Nucleus accumbens (tissue), 56 donors: ENCODE data around the gene NPC1L1.
"Not testable (repeated sequence)": the region's sequence is repeated elsewhere in the genome, so short reads cannot be mapped to it uniquely, and the experiment has no call there.

Experiments used
- DNase-seq, 56 donors: peaks; one replicate each; lab custom pipeline; 2025; lab: John Stamatoyannopoulos, UW

NPC1L1 gene

GRCh38 chr7:44512736-44513135 is 28.4 kb downstream of the NPC1L1 start:
- DNase-seq = no peak

GRCh38 chr7:44511863-44512468 is 29.2 kb downstream of the NPC1L1 start:
- no peak for DNase-seq

GRCh38 chr7:44511236-44511635 is 29.9 kb downstream of the NPC1L1 start:
- no peak for DNase-seq

- no peak for DNase-seq
Observed at GRCh38 chr7:44508328-44509030, 32.7 kb downstream of the NPC1L1 start.

GRCh38 chr7:44506592-44507288 is 34.4 kb downstream of the NPC1L1 start:
- not testable (repeated sequence) for DNase-seq

GRCh38 chr7:44505595-44505994 is 35.5 kb downstream of the NPC1L1 start:
- no peak for DNase-seq

- no peak for DNase-seq
Observed at GRCh38 chr7:44498230-44498954, 42.7 kb downstream of the NPC1L1 start.

GRCh38 chr7:44497155-44498027 is 43.7 kb downstream of the NPC1L1 start:
- no peak for DNase-seq

- DNase-seq = no peak
Observed at GRCh38 chr7:44496385-44496784, 44.7 kb downstream of the NPC1L1 start.

- DNase-seq = no peak
Observed at GRCh38 chr7:44494960-44495359, 46.2 kb downstream of the NPC1L1 start.

GRCh38 chr7:44491229-44491628 is 49.9 kb downstream of the NPC1L1 start:
- no peak for DNase-seq

- DNase-seq = peak in 54 of 56 donors; percentile 26 to 90 (median 82)
Observed at GRCh38 chr7:44490351-44491200, 50.6 kb downstream of the NPC1L1 start, which contains the start of gene NUDCD3. TSS of gene NUDCD3 (minus strand) at chr7:44490658. CDS start at chr7:44490600, 58 bp downstream.

GRCh38 chr7:44489955-44490350 is 51.2 kb downstream of the NPC1L1 start:
- DNase-seq = peak in 3 of 56 donors; percentile 58 to 59 (median 58)

GRCh38 chr7:44488955-44489354 is 52.2 kb downstream of the NPC1L1 start:
- DNase-seq = no peak

- DNase-seq = peak in 1 of 56 donors; percentile 28
Observed at GRCh38 chr7:44486693-44487092, 54.4 kb downstream of the NPC1L1 start.

GRCh38 chr7:44486001-44486400 is 55.1 kb downstream of the NPC1L1 start:
- peak in 1 of 56 donors; percentile 18 for DNase-seq

GRCh38 chr7:44484482-44485313 is 56.4 kb downstream of the NPC1L1 start:
- DNase-seq = no peak
